Measurements from ENCODE around the gene SMCO3.

- TF ChIP-seq, protein P1, sequence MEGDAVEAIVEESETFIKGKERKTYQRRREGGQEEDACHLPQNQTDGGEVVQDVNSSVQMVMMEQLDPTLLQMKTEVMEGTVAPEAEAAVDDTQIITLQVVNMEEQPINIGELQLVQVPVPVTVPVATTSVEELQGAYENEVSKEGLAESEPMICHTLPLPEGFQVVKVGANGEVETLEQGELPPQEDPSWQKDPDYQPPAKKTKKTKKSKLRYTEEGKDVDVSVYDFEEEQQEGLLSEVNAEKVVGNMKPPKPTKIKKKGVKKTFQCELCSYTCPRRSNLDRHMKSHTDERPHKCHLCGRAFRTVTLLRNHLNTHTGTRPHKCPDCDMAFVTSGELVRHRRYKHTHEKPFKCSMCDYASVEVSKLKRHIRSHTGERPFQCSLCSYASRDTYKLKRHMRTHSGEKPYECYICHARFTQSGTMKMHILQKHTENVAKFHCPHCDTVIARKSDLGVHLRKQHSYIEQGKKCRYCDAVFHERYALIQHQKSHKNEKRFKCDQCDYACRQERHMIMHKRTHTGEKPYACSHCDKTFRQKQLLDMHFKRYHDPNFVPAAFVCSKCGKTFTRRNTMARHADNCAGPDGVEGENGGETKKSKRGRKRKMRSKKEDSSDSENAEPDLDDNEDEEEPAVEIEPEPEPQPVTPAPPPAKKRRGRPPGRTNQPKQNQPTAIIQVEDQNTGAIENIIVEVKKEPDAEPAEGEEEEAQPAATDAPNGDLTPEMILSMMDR (tag by site-specific recombination; IDR thresholded peaks at IDR 0.05), result peak; percentile 87; the same call in 1 of the 2 replicates
- TF ChIP-seq ZSCAN5A (tag by site-specific recombination; IDR thresholded peaks at IDR 0.05), result no peak; the same call in 1 of the 2 replicates
These were observed 44.0 kb downstream of the SMCO3 start for GRCh38 chr12:14769969-14770495.

Data from HEK293 (cell line).